NCI-H2081 (cell line): ENCODE data around the gene NISCH.

Source experiments
- DNase-seq, 2 experiments: peaks; one replicate each; lab custom pipeline; 2025; lab: John Stamatoyannopoulos, UW

Gene NISCH

GRCh38 chr3:52527732-52528585, 72.6 kb downstream of the NISCH start:
- DNase-seq: no peak

- no peak for DNase-seq
Observed at GRCh38 chr3:52528586-52529375, 73.4 kb downstream of the NISCH start.

- DNase-seq: no peak
Observed at GRCh38 chr3:52529376-52530333, 74.3 kb downstream of the NISCH start.

- no peak for DNase-seq
Observed at GRCh38 chr3:52530918-52531826, 75.8 kb downstream of the NISCH start.

- no peak for DNase-seq
Observed at GRCh38 chr3:52531860-52532516, 76.6 kb downstream of the NISCH start.

- DNase-seq: peak; percentile 8 to 36
Observed at GRCh38 chr3:52532517-52532837, 77.1 kb downstream of the NISCH start.

- DNase-seq: peak in 1 of 2 experiments; percentile 16
Observed at GRCh38 chr3:52532838-52533622, 77.6 kb downstream of the NISCH start.

GRCh38 chr3:52533623-52534280, 78.3 kb downstream of the NISCH start, which contains the start of gene NT5DC2:
Gene NT5DC2 (minus strand): TSS chr3:52533857. CDS start chr3:52533737, 120 bp downstream.
- peak; percentile 65 to 78 for DNase-seq

GRCh38 chr3:52534281-52535183, 79.1 kb downstream of the NISCH start:
- no peak for DNase-seq

GRCh38 chr3:52535411-52536111, 80.2 kb downstream of the NISCH start:
- DNase-seq: no peak

- DNase-seq: no peak
Observed at GRCh38 chr3:52536112-52536368, 80.6 kb downstream of the NISCH start.

GRCh38 chr3:52536369-52537164, 81.2 kb downstream of the NISCH start, which contains the start of gene UQCC5:
Gene UQCC5 (plus strand): TSS chr3:52536605. CDS start chr3:52536756, 151 bp downstream.
- DNase-seq: peak; percentile 93 to 97

GRCh38 chr3:52537165-52537620, 81.8 kb downstream of the NISCH start:
- no peak for DNase-seq

- no peak for DNase-seq
Observed at GRCh38 chr3:52537726-52538421, 82.5 kb downstream of the NISCH start.

GRCh38 chr3:52539010-52539653, 83.7 kb downstream of the NISCH start:
- no peak for DNase-seq
